PC-3 (cell line): Measurements from ENCODE around the gene EPB41. TPM values are rescaled to one million over a fixed set of nuclear protein-coding genes. Genes with fewer than 3 reads are reported as not detected.
"Not testable (repeated sequence)": the region's sequence is repeated elsewhere in the genome, so short reads cannot be mapped to it uniquely, and the experiment has no call there.

Source experiments
- ATAC-seq: fragments of 200-7000 bp; cut with Tn5 transposase; 2 replicates; pipeline ENCODE4 v1.9.1; 2020; ENCODE audit warnings: mild to moderate bottlenecking, moderate library complexity
- BruUV-seq: library from RNA; stranded (reverse); fragments of 400-500 nt; replicated peaks from 2 replicates; lab custom pipeline; 2021; lab: Mats Ljungman, UMichigan
- CTCF ChIA-PET: fragments of 300-600 bp; sonication (Branson Sonifier 250); formaldehyde crosslinking; loops from one replicate; lab custom pipeline; 2022; ENCODE audit warnings: antibody characterized with exemption; lab: Charles Lee
- POLR2A ChIA-PET: fragments of 300-600 bp; sonication (Branson Sonifier 250); formaldehyde crosslinking; loops from one replicate; lab custom pipeline; 2022; ENCODE audit warnings: antibody characterized with exemption; ENCODE audit not compliant: unreplicated experiment; lab: Charles Lee
- DNase-seq: peaks from one replicate; pipeline ENCODE4 v3.0.0-alpha.2; 2015
- H2AFZ ChIP-seq: fragments of 300-600 bp; sonication (generic); 2 replicates; pipeline ENCODE4 v1.6.0; 2016; ENCODE audit warnings: antibody characterized with exemption, low read length
- H3F3A ChIP-seq: fragments of 300-600 bp; sonication (generic); one replicate; pipeline ENCODE4 v1.6.0; 2017; ENCODE audit warnings: antibody characterized with exemption, low read length, control low read depth, mild to moderate bottlenecking; ENCODE audit not compliant: unreplicated experiment
- H3K27ac ChIP-seq: fragments of 300-600 bp; sonication (generic); 2 replicates; pipeline ENCODE4 v1.5.1; 2016; ENCODE audit warnings: mild to moderate bottlenecking, low read length
- H3K27me3 ChIP-seq: fragments of 300-600 bp; sonication (generic); 2 replicates; pipeline ENCODE4 v1.6.1; 2016; ENCODE audit warnings: low read length, mixed read lengths
- H3K36me3 ChIP-seq: fragments of 300-600 bp; sonication (generic); 2 replicates; pipeline ENCODE4 v1.6.1; 2016; ENCODE audit warnings: low read depth, mixed run types, low read length, mixed read lengths
- H3K4me1 ChIP-seq: fragments of 300-600 bp; sonication (generic); 2 replicates; pipeline ENCODE4 v1.5.1; 2016; ENCODE audit warnings: low read length; ENCODE audit not compliant: insufficient read depth
- H3K4me2 ChIP-seq: fragments of 300-600 bp; sonication (generic); 2 replicates; pipeline ENCODE4 v1.6.0; 2016; ENCODE audit warnings: low read length
- H3K4me3 ChIP-seq: fragments of 300-600 bp; sonication (generic); 2 replicates; pipeline ENCODE4 v1.5.1; 2016; ENCODE audit warnings: mild to moderate bottlenecking, low read length, mixed read lengths
- H3K79me2 ChIP-seq: fragments of 300-600 bp; sonication (generic); 2 replicates; pipeline ENCODE4 v1.6.1; 2017; ENCODE audit warnings: low read length, mixed read lengths
- H3K9ac ChIP-seq: fragments of 300-600 bp; sonication (generic); 2 replicates; pipeline ENCODE4 v1.6.0; 2016; ENCODE audit warnings: mild to moderate bottlenecking, low read length
- H3K9me2 ChIP-seq: fragments of 300-600 bp; sonication (generic); replicated peaks from 2 replicates; pipeline ENCODE4 v1.6.1; 2016; ENCODE audit warnings: mixed run types, low read length, mixed read lengths
- H3K9me3 ChIP-seq: fragments of 300-600 bp; sonication (generic); 2 replicates; pipeline ENCODE4 v1.6.1; 2016; ENCODE audit warnings: low read length, mixed read lengths
- H4K20me1 ChIP-seq: fragments of 300-600 bp; sonication (generic); 2 replicates; pipeline ENCODE4 v1.6.1; 2016; ENCODE audit warnings: low read length, mixed read lengths
- EZH2 ChIP-seq: fragments of 300-600 bp; sonication (generic); IDR thresholded peaks from one replicate; pipeline ENCODE4 v1.6.1; 2017; ENCODE audit warnings: antibody characterized with exemption, mild to moderate bottlenecking, low read length; ENCODE audit not compliant: unreplicated experiment
- EZH2phosphoT487 ChIP-seq: fragments of 300-600 bp; sonication (generic); IDR thresholded peaks from 2 replicates; pipeline ENCODE4 v1.6.1; 2018; ENCODE audit warnings: mild to moderate bottlenecking, antibody characterized with exemption, low read length, borderline replicate concordance
- intact Hi-C: fragments of 100-400 bp; cut with micrococcal nuclease; formaldehyde crosslinking; loops from 2 replicates; pipeline ENCODE4 v1.9.0; 2023
- total RNA-seq: library from RNA; depleted of rRNA; stranded (reverse); fragments of >200 nt; gene quantifications from 2 replicates; pipeline ENCODE4 v1.2.3, GENCODE V29; 2014
- TF ChIP-seq, protein P1 (sequence below): fragments of 300-600 bp; sonication (generic); conservative IDR thresholded peaks from 2 replicates; pipeline ENCODE4 v1.5.1; 2017; ENCODE audit warnings: antibody characterized with exemption, low read depth, mild to moderate bottlenecking, low read length

EPB41 gene
- total RNA-seq, 1 experiment from 2014 or later, result 44.9 TPM

DNA sequence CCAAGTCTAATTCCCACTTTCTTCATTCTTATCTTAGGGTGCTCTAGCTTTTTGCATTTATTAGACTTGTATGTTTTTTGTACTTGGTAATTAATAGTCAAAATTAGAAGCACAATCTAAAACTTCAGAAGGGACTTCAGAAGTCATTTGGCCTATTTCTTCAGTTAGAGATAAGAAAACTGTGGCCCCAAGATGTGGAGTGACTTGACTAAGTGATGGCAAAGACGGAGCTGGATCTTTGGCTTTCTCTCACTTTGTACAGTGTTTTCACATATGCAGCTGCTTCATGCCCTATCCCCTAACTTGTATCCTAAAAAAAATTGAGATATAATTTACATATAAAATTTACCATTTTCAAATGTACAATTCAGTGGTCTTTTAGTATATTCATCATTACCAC is 21.7 kb downstream of the EPB41 start:
- H3K9me3 ChIP-seq, result no peaks in the 10 kb centered on the region
- intact Hi-C loops, result no loop called here
- H3K9ac ChIP-seq, result no peak overlapping the region
- ATAC-seq (no peak), DNase-seq (no peak)
- no peaks in the 10 kb centered on the region for H3K36me3 ChIP-seq
- no TSS peak for BruUV-seq
- no peak overlapping the region for H3K4me2 ChIP-seq
- no peak overlapping the region for H3K4me3 ChIP-seq
- no peak overlapping the region for H3K27ac ChIP-seq
- no peaks in the 10 kb centered on the region for H3K4me1 ChIP-seq
- ChIA-PET POLR2A (no interaction called here), CTCF (no interaction called here)
- H3K79me2 ChIP-seq, result peaks cover 46% of the 10 kb centered on the region
- no peaks in the 10 kb centered on the region for H3K9me2 ChIP-seq
- TF ChIP-seq EZH2, result no peak
- no peak for TF ChIP-seq EZH2phosphoT487
- TF ChIP-seq, protein P1, sequence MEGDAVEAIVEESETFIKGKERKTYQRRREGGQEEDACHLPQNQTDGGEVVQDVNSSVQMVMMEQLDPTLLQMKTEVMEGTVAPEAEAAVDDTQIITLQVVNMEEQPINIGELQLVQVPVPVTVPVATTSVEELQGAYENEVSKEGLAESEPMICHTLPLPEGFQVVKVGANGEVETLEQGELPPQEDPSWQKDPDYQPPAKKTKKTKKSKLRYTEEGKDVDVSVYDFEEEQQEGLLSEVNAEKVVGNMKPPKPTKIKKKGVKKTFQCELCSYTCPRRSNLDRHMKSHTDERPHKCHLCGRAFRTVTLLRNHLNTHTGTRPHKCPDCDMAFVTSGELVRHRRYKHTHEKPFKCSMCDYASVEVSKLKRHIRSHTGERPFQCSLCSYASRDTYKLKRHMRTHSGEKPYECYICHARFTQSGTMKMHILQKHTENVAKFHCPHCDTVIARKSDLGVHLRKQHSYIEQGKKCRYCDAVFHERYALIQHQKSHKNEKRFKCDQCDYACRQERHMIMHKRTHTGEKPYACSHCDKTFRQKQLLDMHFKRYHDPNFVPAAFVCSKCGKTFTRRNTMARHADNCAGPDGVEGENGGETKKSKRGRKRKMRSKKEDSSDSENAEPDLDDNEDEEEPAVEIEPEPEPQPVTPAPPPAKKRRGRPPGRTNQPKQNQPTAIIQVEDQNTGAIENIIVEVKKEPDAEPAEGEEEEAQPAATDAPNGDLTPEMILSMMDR, result no peak
- H4K20me1 ChIP-seq, result no peaks in the 10 kb centered on the region
- no peaks in the 10 kb centered on the region for H3K27me3 ChIP-seq
- no peak overlapping the region for H2AFZ ChIP-seq
- H3F3A ChIP-seq, result no peaks in the 10 kb centered on the region

DNA sequence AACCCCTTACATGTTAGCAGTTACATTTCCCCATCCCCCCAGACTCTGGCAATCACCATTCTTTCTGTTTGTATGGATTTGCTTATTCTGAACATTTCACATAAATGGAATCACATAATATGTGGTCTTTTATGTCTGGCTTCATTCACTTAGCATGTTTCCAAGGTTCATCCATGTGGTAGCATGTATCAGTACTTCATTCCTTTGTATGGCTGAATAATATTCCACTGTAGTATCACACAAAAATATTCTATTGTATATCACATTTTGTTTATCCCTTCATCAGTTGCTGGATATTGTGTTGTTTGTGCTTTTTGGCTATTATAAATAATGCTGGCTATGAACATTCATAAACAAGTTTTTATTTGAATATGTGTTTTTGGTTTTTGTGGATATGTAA is 22.2 kb downstream of the EPB41 start:
- ChIA-PET POLR2A (no interaction called here), CTCF (no interaction called here)
- TF ChIP-seq EZH2phosphoT487, result no peak
- no peak for TF ChIP-seq EZH2
- TF ChIP-seq, protein P1, result no peak
- H3K27ac ChIP-seq, result no peak overlapping the region
- no peaks in the 10 kb centered on the region for H3K9me2 ChIP-seq
- H2AFZ ChIP-seq, result no peak overlapping the region
- no peaks in the 10 kb centered on the region for H3K27me3 ChIP-seq
- ATAC-seq, result no peak
- H3K9ac ChIP-seq, result no peak overlapping the region
- H3K4me3 ChIP-seq, result no peak overlapping the region
- H3K79me2 ChIP-seq, result peaks cover 45% of the 10 kb centered on the region
- H3K9me3 ChIP-seq, result no peaks in the 10 kb centered on the region
- intact Hi-C loops, result no loop called here
- no peaks in the 10 kb centered on the region for H4K20me1 ChIP-seq
- DNase-seq, result no peak
- H3K4me2 ChIP-seq, result no peak overlapping the region
- BruUV-seq, result no TSS peak
- no peaks in the 10 kb centered on the region for H3F3A ChIP-seq
- no peaks in the 10 kb centered on the region for H3K36me3 ChIP-seq
- no peaks in the 10 kb centered on the region for H3K4me1 ChIP-seq

DNA sequence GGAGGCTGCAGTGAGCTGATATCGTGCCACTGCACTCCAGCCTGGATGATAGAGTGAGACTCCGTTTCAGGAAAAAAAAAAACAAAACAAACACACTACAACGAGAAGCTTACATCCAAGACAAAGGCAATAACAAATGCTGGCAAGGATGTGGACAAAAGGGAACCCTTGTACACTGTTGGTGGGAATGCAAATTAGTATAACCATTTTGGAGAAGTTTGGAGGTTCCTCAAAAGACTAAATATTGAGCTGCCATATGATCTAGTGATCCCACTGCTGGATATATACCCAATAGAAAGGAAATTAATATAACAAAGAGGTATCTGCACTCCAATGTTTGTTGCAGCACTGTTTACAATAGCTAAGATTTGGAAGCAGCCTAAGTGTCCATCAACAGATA is 29.2 kb downstream of the EPB41 start:
- H3K36me3 ChIP-seq, H3K9ac ChIP-seq, DNase-seq, intact Hi-C loops, H3F3A ChIP-seq, H3K4me3 ChIP-seq, BruUV-seq, H3K27ac ChIP-seq, POLR2A ChIA-PET, CTCF ChIA-PET, ATAC-seq, H3K9me3 ChIP-seq, H2AFZ ChIP-seq, H3K9me2 ChIP-seq, H4K20me1 ChIP-seq, H3K27me3 ChIP-seq, H3K4me2 ChIP-seq, H3K4me1 ChIP-seq: not testable (repeated sequence)
- H3K79me2 ChIP-seq, result peaks cover 31% of the 10 kb centered on the region
